Ishikawa (cell line): Measurements from ENCODE around the gene THSD7A.

Source experiments
- CREB1 ChIP-seq: IDR thresholded peaks from 2 replicates; pipeline ENCODE4 v1.6.1; 2012; ENCODE audit warnings: low read depth
- EGR1 ChIP-seq: IDR thresholded peaks from 2 replicates; pipeline ENCODE4 v1.6.1; 2012
- EP300 ChIP-seq: IDR thresholded peaks from 2 replicates; pipeline ENCODE4 v1.6.1; 2012; ENCODE audit warnings: borderline replicate concordance
- MAX ChIP-seq: IDR thresholded peaks from 2 replicates; pipeline ENCODE4 v1.6.1; 2012
- RAD21 ChIP-seq: IDR thresholded peaks from 2 replicates; pipeline ENCODE4 v1.6.1; 2012; ENCODE audit warnings: low read depth
- REST ChIP-seq: IDR thresholded peaks from 2 replicates; pipeline ENCODE4 v1.6.1; 2012; ENCODE audit warnings: low read depth, mild to moderate bottlenecking
- TAF1 ChIP-seq: IDR thresholded peaks from 2 replicates; pipeline ENCODE4 v1.6.1; 2012; ENCODE audit warnings: low read depth, mild to moderate bottlenecking
- TCF12 ChIP-seq: IDR thresholded peaks from 2 replicates; pipeline ENCODE4 v1.6.1; 2012; ENCODE audit warnings: low read depth
- TEAD4 ChIP-seq: IDR thresholded peaks from 2 replicates; pipeline ENCODE4 v1.6.1; 2012
- USF1 ChIP-seq: IDR thresholded peaks from 2 replicates; pipeline ENCODE4 v1.6.1; 2012
- YY1 ChIP-seq: IDR thresholded peaks from 2 replicates; pipeline ENCODE4 v1.6.1; 2012; ENCODE audit warnings: low read depth
- ZBTB7A ChIP-seq: IDR thresholded peaks from 2 replicates; pipeline ENCODE4 v1.6.1; 2012; ENCODE audit warnings: low read depth

DNA sequence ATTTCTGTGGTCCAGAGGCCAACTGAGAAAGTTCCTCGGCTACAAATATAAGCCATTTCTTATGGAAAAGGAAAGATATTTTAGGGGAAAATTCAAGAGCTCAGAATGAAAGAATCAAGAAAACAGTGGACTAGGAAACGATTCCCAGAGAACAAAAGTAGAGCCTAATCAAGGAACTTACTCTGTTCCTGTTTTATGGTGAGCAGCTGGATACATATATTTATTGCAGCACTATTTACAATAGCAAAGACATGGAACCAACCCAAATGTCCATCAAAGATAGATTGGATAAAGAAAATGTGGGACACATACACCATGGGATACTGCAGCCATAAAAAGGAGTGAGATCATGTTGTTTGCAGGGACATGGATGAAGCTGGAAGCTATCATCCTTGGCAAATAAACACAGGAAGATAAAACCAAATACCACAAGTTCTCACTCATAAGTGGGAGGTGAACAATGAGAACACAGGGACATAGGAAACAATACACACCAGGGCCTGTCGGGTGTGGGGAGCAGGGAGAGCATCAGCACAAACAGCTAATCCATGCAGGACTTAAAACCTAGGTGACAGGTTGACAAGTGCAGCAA, 298.7 kb downstream of the THSD7A start:
- TF ChIP-seq YY1: no peak
- TF ChIP-seq RAD21: no peak
- TF ChIP-seq EGR1: no peak
- TF ChIP-seq EP300: no peak
- no peak for TF ChIP-seq TAF1
- no peak for TF ChIP-seq CREB1
- no peak for TF ChIP-seq MAX
- no peak for TF ChIP-seq USF1
- no peak for TF ChIP-seq ZBTB7A
- no peak for TF ChIP-seq REST
- no peak for TF ChIP-seq TEAD4
- no peak for TF ChIP-seq TCF12
